Endothelial cell of umbilical vein (primary cell): Measurements from ENCODE around the gene USP48. TPM values are rescaled to one million over a fixed set of nuclear protein-coding genes. Genes with fewer than 3 reads are reported as not detected.

Experiments used
- BruUV-seq: library from RNA; stranded (reverse); fragments of 400-500 nt; replicated peaks from 2 replicates; lab custom pipeline; 2021; lab: Mats Ljungman, UMichigan
- CTCF ChIA-PET: fragments of 300-600, 350-600 bp; sonication (Branson Sonifier 250); formaldehyde crosslinking; loops from one replicate; lab custom pipeline; 2021; ENCODE audit warnings: antibody characterized with exemption, inconsistent platforms; lab: Charles Lee
- POLR2A ChIA-PET: fragments of 300-600, 350-600 bp; sonication (Branson Sonifier 250); formaldehyde crosslinking; loops from one replicate; lab custom pipeline; 2021; ENCODE audit warnings: antibody characterized with exemption, inconsistent platforms; lab: Charles Lee
- DNase-seq: peaks from one replicate; pipeline ENCODE4 v3.0.0-alpha.2; 2011; ENCODE audit warnings: low read depth, low spot score
- FAIRE-seq: peaks from 2 replicates; lab custom pipeline; 2011; peaks lifted over from hg19 to GRCh38; lab: Jason Lieb, UNC
- H2AFZ ChIP-seq: 2 replicates; pipeline ENCODE4 v1.6.0; 2012; ENCODE audit warnings: low read depth, low read length, control low read depth, inconsistent platforms
- H3K27ac ChIP-seq: 2 replicates; pipeline ENCODE4 v1.5.1; 2011; ENCODE audit warnings: low read depth, mild to moderate bottlenecking, control low read depth, low read length, moderate library complexity; ENCODE audit not compliant: insufficient read depth
- H3K27me3 ChIP-seq, 2 experiments: 2 replicates each; pipeline versions ENCODE4 v1.6.0 to v1.6.1; 2011; ENCODE audit warnings: low read length in 2 of 2, mixed read lengths in 1 of 2; ENCODE audit not compliant: control insufficient read depth in 2 of 2, insufficient read depth in 2 of 2
- H3K36me3 ChIP-seq, 2 experiments: 2 replicates in 1 of 2; 3 replicates in 1 of 2; pipeline ENCODE4 v1.5.1; 2011; ENCODE audit warnings: low read length in 2 of 2, mild to moderate bottlenecking in 1 of 2, moderate library complexity in 1 of 2; ENCODE audit not compliant: control insufficient read depth in 2 of 2, insufficient read depth in 2 of 2; ENCODE audit errors: extremely low read depth in 1 of 2
- H3K4me1 ChIP-seq: 3 replicates; pipeline ENCODE4 v1.5.1; 2011; ENCODE audit warnings: mild to moderate bottlenecking, low read length; ENCODE audit not compliant: control insufficient read depth, insufficient read depth; ENCODE audit errors: extremely low read depth
- H3K4me2 ChIP-seq: 2 replicates; pipeline ENCODE4 v1.6.1; 2011; ENCODE audit warnings: low read length, control low read depth, mixed read lengths; ENCODE audit not compliant: insufficient read depth
- H3K4me3 ChIP-seq, 3 experiments: fragments of 200-600 bp in 1 of 3; sonication (generic), shearing (Covaris generic) in 1 of 3; replicated peaks in 1 of 3; 2 replicates each; pipeline ENCODE4 v1.5.1; 2011 to 2016; ENCODE audit warnings: control low read depth in 3 of 3, low read length in 3 of 3, mild to moderate bottlenecking in 2 of 3, inconsistent platforms in 1 of 3, low read depth in 1 of 3, moderate library complexity in 1 of 3; ENCODE audit not compliant: insufficient read depth in 1 of 3
- H3K79me2 ChIP-seq: 2 replicates; pipeline ENCODE4 v1.6.0; 2012; ENCODE audit warnings: low read length, inconsistent platforms; ENCODE audit not compliant: control insufficient read depth, insufficient read depth
- H3K9ac ChIP-seq: replicated peaks from 2 replicates; pipeline ENCODE3; 2011; ENCODE audit warnings: low read length, control low read depth; ENCODE audit not compliant: insufficient read depth; ENCODE audit errors: extremely low read depth
- H3K9me1 ChIP-seq: replicated peaks from 3 replicates; pipeline ENCODE4 v1.6.0; 2011; ENCODE audit warnings: mild to moderate bottlenecking, low read length; ENCODE audit not compliant: control insufficient read depth, insufficient read depth; ENCODE audit errors: extremely low read depth
- H3K9me3 ChIP-seq: replicated peaks from 2 replicates; pipeline ENCODE4 v1.5.1; 2012; ENCODE audit warnings: low read length, inconsistent platforms; ENCODE audit not compliant: control insufficient read depth, insufficient read depth
- H4K20me1 ChIP-seq: replicated peaks from 2 replicates; pipeline ENCODE3; 2011; ENCODE audit warnings: mild to moderate bottlenecking, low read length; ENCODE audit not compliant: control insufficient read depth, insufficient read depth; ENCODE audit errors: extremely low read depth
- CTCF ChIP-seq, 2 donors: IDR thresholded peaks; 1 replicate in 1 of 2; 2 replicates in 1 of 2; pipeline ENCODE4 v1.5.1; 2011; ENCODE audit warnings: low read length in 2 of 2, mild to moderate bottlenecking in 2 of 2, moderate library complexity in 2 of 2, control low read depth in 1 of 2, inconsistent platforms in 1 of 2, low read depth in 1 of 2; ENCODE audit not compliant: insufficient read depth in 1 of 2; ENCODE audit errors: extremely low read depth in 1 of 2
- EZH2 ChIP-seq: IDR thresholded peaks from 2 replicates; pipeline ENCODE4 v1.6.1; 2012; ENCODE audit warnings: borderline replicate concordance, low read depth, mild to moderate bottlenecking, moderate library complexity, low read length, inconsistent platforms; ENCODE audit not compliant: severe bottlenecking
- FOS ChIP-seq: IDR thresholded peaks from 2 replicates; pipeline ENCODE4 v1.6.1; 2011; ENCODE audit warnings: mild to moderate bottlenecking, low read length, moderate library complexity, borderline replicate concordance; ENCODE audit not compliant: insufficient read depth
- GATA2 ChIP-seq: IDR thresholded peaks from 2 replicates; pipeline ENCODE4 v1.7.0; 2011; ENCODE audit warnings: low read depth, mild to moderate bottlenecking, moderate library complexity, mixed read lengths, low read length; ENCODE audit not compliant: insufficient read length, insufficient read depth
- JUN ChIP-seq: IDR thresholded peaks from 2 replicates; pipeline ENCODE4 v1.6.1; 2011; ENCODE audit warnings: borderline replicate concordance, low read depth; ENCODE audit not compliant: insufficient read length, insufficient read depth
- MAX ChIP-seq: IDR thresholded peaks from 2 replicates; pipeline ENCODE4 v1.6.1; 2011; ENCODE audit not compliant: insufficient read depth, insufficient read length
- MYC ChIP-seq: IDR thresholded peaks from one replicate; pipeline ENCODE4 v1.6.1; 2011; ENCODE audit warnings: mild to moderate bottlenecking, low read depth, low read length
- POLR2A ChIP-seq: IDR thresholded peaks from 2 replicates; pipeline ENCODE4 v1.6.1; 2012; ENCODE audit warnings: low read depth, mild to moderate bottlenecking, control low read depth, low read length
- POLR2AphosphoS5 ChIP-seq: IDR thresholded peaks from 2 replicates; pipeline ENCODE4 v1.6.1; 2012; ENCODE audit warnings: low read depth, mild to moderate bottlenecking, control low read depth, low read length, moderate library complexity; ENCODE audit not compliant: insufficient read depth
- dilution Hi-C: fragments of 300-500 bp; cut with MboI; formaldehyde crosslinking; loops from one replicate; pipeline ENCODE4 v1.15.0; 2019; ENCODE audit warnings: low sequenced_read_pairs; ENCODE audit not compliant: extremely low pct_ligation_motif_present
- intact Hi-C: fragments of 100-400 bp; cut with micrococcal nuclease; formaldehyde crosslinking; loops from one replicate; pipeline ENCODE4 v1.10.0; 2022
- polyA plus RNA-seq, 4 experiments: library from polyadenylated mRNA; depleted of rRNA in 3 of 4; stranded (reverse) in 3 of 4; unstranded in 1 of 4; fragments of >200 nt; gene quantifications; 2 replicates each; pipeline versions ENCODE4 v1.2.1 to v1.2.3, GENCODE V29; 2011 to 2012; ENCODE audit warnings: missing spikeins in 1 of 4
- total RNA-seq: library from RNA; stranded (reverse); gene quantifications from 2 replicates; pipeline ENCODE4 v1.2.3, GENCODE V29; 2021

The USP48 gene
- total and polyA plus RNA-seq, 2 donors (not counting 3 experiments of a cell fraction or from before 2014, with no cell fraction given), result 27.2 to 149 TPM

DNA sequence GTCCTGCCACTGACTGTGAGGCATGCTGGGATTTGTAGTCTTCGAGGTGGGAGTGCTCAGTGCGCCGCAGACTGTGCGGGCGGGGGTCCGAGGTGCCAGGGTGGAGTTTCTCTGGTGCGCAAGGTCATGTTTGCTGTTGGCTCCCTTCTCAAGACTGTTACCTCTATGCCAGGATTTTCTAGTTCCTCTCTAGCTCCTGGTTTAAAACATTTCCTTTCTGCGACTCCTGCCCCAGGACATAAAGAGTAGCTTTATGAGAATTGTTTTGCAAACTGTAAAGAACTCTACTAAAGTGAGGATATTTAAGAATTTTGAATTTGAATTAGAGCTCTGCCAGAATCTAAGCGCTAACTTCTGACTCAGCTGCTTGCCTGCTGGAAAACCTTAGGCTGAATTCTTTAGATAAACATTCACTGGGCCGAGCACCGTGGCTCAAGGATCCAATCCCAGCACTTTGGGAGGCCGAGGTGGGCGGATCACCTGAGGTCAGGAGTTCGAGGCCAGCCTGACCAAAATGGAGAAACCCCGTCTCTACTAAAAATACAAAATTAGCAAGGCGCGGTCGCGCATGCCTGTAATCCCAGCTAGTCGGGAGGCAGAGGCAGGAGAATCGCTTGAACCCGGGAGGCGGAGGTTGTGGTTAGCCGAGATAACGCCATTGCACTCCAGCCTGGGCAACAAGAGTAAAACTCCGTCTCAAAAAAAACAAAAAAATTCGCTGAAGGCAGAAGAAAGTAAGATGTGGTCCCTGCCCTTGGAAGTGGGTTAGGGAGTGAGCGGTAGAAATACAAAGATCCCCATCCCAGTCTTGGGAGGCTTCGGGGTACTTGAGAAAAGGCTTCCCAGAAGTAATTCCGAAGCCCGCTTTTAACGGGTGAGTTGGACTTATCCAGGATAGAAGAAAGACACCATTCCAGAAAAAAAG is 992 bp upstream of the USP48 start:
- Histone ChIP-seq H2AFZ (peak overlapping the region; percentile 4), H3K4me3 (peak overlapping the region in 2 of 3 experiments; percentile 74 to 98), H3K27ac (peak overlapping the region; percentile 99), H3K4me2 (peak overlapping the region; percentile 80), H3K9me1 (no peaks in the 10 kb centered on the region), H4K20me1 (no peaks in the 10 kb centered on the region), H3K4me1 (peaks cover 6% of the 10 kb centered on the region), H3K9me3 (no peaks in the 10 kb centered on the region), H3K9ac (peak overlapping the region; percentile 99), H3K36me3 (no peaks in the 10 kb centered on the region), H3K79me2 (peaks cover 30% of the 10 kb centered on the region), H3K27me3 (no peaks in the 10 kb centered on the region)
- no TSS peak for BruUV-seq
- POLR2A ChIA-PET, result no interaction called here
- FAIRE-seq (peak; percentile 91), DNase-seq (peak; percentile 95)
- TF ChIP-seq MAX (no peak), POLR2A (no peak), MYC (no peak), EZH2 (no peak), CTCF (IDR thresholded peaks at IDR 0.05; ENCODE audit: extremely low read depth in 1 of 2, insufficient read depth in 1 of 2, low read depth in 1 of 2, low read length in 2 of 2) (no peak), POLR2AphosphoS5 (no peak), FOS (no peak), JUN (no peak), GATA2 (no peak)
- intact Hi-C loops, result loop anchor here (1.0 to 5.0 kb wide), 4 partner anchors 31 to 241 kb away; partner anchors contain the start of gene HSPG2
- dilution Hi-C loops, result no loop called here
- CTCF ChIA-PET, result interaction anchor here (2.1 to 2.8 kb wide), 3 partner anchors 20 to 65 kb away, joined by 8 to 21 read pairs (median 15); no protein-coding TSS in a partner anchor
